Vagina (tissue), 2 donors: Measurements from ENCODE around the gene TCERG1.

Source experiments
- POLR2A ChIP-seq, 2 donors: fragments of 450-650 bp; IDR thresholded peaks; one replicate each; pipeline ENCODE4 v1.6.1; 2017; ENCODE audit warnings: antibody characterized with exemption in 2 of 2, mild to moderate bottlenecking in 2 of 2, moderate library complexity in 2 of 2
- POLR2AphosphoS5 ChIP-seq, 2 donors: sonication (generic); formaldehyde crosslinking; IDR thresholded peaks; one replicate each; pipeline ENCODE4 v1.9.0; 2017; ENCODE audit warnings: antibody characterized with exemption in 2 of 2, mild to moderate bottlenecking in 2 of 2, low read depth in 1 of 2; ENCODE audit not compliant: insufficient read depth in 1 of 2

- TF ChIP-seq POLR2A (IDR thresholded peaks at IDR 0.05) (no peak), POLR2AphosphoS5 (IDR thresholded peaks at IDR 0.05; ENCODE audit: insufficient read depth in 1 of 2, low read depth in 1 of 2) (no peak)
Observed at GRCh38 chr5:146548781-146549449, 101.8 kb downstream of the TCERG1 start.
